Muscle layer of duodenum (tissue), 2 donors: ENCODE results near the gene AIPL1.

Experiments
- H3K27ac ChIP-seq: one replicate; pipeline ENCODE4 v1.7.0; 2013; ENCODE audit warnings: mild to moderate bottlenecking, low read length
- H3K27me3 ChIP-seq: one replicate; pipeline ENCODE4 v1.7.0; 2013; ENCODE audit warnings: low read depth, mild to moderate bottlenecking, control low read depth, low read length
- H3K36me3 ChIP-seq, 2 donors: one replicate each; pipeline ENCODE4 v1.7.0; 2013; ENCODE audit warnings: low read length in 2 of 2, control low read depth in 1 of 2, mild to moderate bottlenecking in 1 of 2; ENCODE audit not compliant: insufficient read depth in 2 of 2, control insufficient read depth in 1 of 2
- H3K4me1 ChIP-seq, 2 donors: one replicate each; pipeline ENCODE4 v1.7.0; 2013; ENCODE audit warnings: low read length in 2 of 2, mild to moderate bottlenecking in 2 of 2, control low read depth in 1 of 2, moderate library complexity in 1 of 2; ENCODE audit not compliant: insufficient read depth in 2 of 2, control insufficient read depth in 1 of 2
- H3K4me3 ChIP-seq, 2 donors: one replicate each; pipeline ENCODE4 v1.7.0; 2013; ENCODE audit warnings: low read length in 2 of 2, low read depth in 1 of 2, mild to moderate bottlenecking in 1 of 2
- H3K9me3 ChIP-seq, 2 donors: one replicate each; pipeline ENCODE4 v1.7.0; 2013; ENCODE audit warnings: low read length in 2 of 2, control low read depth in 1 of 2, mild to moderate bottlenecking in 1 of 2; ENCODE audit not compliant: control insufficient read depth in 1 of 2
- donor health status: healthy.

Gene AIPL1

GRCh38 chr17:6474906-6475305 is 40.0 kb upstream of the AIPL1 start:
- H3K9me3 ChIP-seq = no peaks in the 10 kb centered on the region
- peaks cover 4 to 7% of the 10 kb centered on the region in 2 donors for H3K4me1 ChIP-seq
- H3K4me3 ChIP-seq = no peak overlapping the region
- no peaks in the 10 kb centered on the region for H3K27me3 ChIP-seq
- no peak overlapping the region for H3K27ac ChIP-seq
- peaks cover 0 to 6% of the 10 kb centered on the region in 2 donors for H3K36me3 ChIP-seq

- H3K9me3 ChIP-seq = no peaks in the 10 kb centered on the region
- H3K4me1 ChIP-seq = peaks cover 4 to 7% of the 10 kb centered on the region in 2 donors
- H3K4me3 ChIP-seq = no peak overlapping the region
- peaks cover 0 to 6% of the 10 kb centered on the region in 2 donors for H3K36me3 ChIP-seq
- no peak overlapping the region for H3K27ac ChIP-seq
- H3K27me3 ChIP-seq = no peaks in the 10 kb centered on the region
These were observed 39.5 kb upstream of the AIPL1 start for GRCh38 chr17:6474376-6474775.

GRCh38 chr17:6473128-6473767 is 38.3 kb upstream of the AIPL1 start:
- H3K36me3 ChIP-seq = peaks cover 0 to 6% of the 10 kb centered on the region in 2 donors
- no peaks in the 10 kb centered on the region for H3K9me3 ChIP-seq
- H3K4me1 ChIP-seq = peaks cover 4 to 7% of the 10 kb centered on the region in 2 donors
- H3K27ac ChIP-seq = no peak overlapping the region
- H3K27me3 ChIP-seq = no peaks in the 10 kb centered on the region
- no peak overlapping the region for H3K4me3 ChIP-seq

- peaks cover 4 to 7% of the 10 kb centered on the region in 2 donors for H3K4me1 ChIP-seq
- H3K27me3 ChIP-seq = no peaks in the 10 kb centered on the region
- H3K4me3 ChIP-seq = no peak overlapping the region
- H3K36me3 ChIP-seq = peaks cover 0 to 11% of the 10 kb centered on the region in 2 donors
- no peaks in the 10 kb centered on the region for H3K9me3 ChIP-seq
- no peak overlapping the region for H3K27ac ChIP-seq
These were observed 37.6 kb upstream of the AIPL1 start for GRCh38 chr17:6472517-6472916.

- Histone ChIP-seq H3K4me1 (peaks cover 4 to 7% of the 10 kb centered on the region in 2 donors), H3K4me3 (no peak overlapping the region), H3K9me3 (no peaks in the 10 kb centered on the region), H3K27me3 (no peaks in the 10 kb centered on the region), H3K27ac (no peak overlapping the region), H3K36me3 (peaks cover 0 to 10% of the 10 kb centered on the region in 2 donors)
These were observed 36.9 kb upstream of the AIPL1 start for GRCh38 chr17:6471531-6472465.

GRCh38 chr17:6470751-6471521 is 36.0 kb upstream of the AIPL1 start:
- peaks cover 0 to 11% of the 10 kb centered on the region in 2 donors for H3K36me3 ChIP-seq
- H3K9me3 ChIP-seq = no peaks in the 10 kb centered on the region
- peaks cover 0 to 7% of the 10 kb centered on the region in 2 donors for H3K4me1 ChIP-seq
- no peak overlapping the region for H3K4me3 ChIP-seq
- H3K27ac ChIP-seq = no peak overlapping the region
- no peaks in the 10 kb centered on the region for H3K27me3 ChIP-seq

- Histone ChIP-seq H3K27me3 (no peaks in the 10 kb centered on the region), H3K36me3 (peaks cover 0 to 12% of the 10 kb centered on the region in 2 donors), H3K9me3 (no peaks in the 10 kb centered on the region), H3K27ac (no peak overlapping the region), H3K4me1 (peaks cover 0 to 7% of the 10 kb centered on the region in 2 donors), H3K4me3 (no peak overlapping the region)
These were observed 35.3 kb upstream of the AIPL1 start for GRCh38 chr17:6470146-6470718.

- no peaks in the 10 kb centered on the region for H3K9me3 ChIP-seq
- H3K36me3 ChIP-seq = peaks cover 0 to 21% of the 10 kb centered on the region in 2 donors
These were observed 33.3 kb upstream of the AIPL1 start for GRCh38 chr17:6468051-6468790.

GRCh38 chr17:6467567-6467966 is 32.6 kb upstream of the AIPL1 start:
- no peak overlapping the region for H3K4me3 ChIP-seq
- no peaks in the 10 kb centered on the region for H3K27me3 ChIP-seq
- H3K36me3 ChIP-seq = peaks cover 0 to 24% of the 10 kb centered on the region in 2 donors
- H3K4me1 ChIP-seq = no peaks in the 10 kb centered on the region
- H3K9me3 ChIP-seq = no peaks in the 10 kb centered on the region
- H3K27ac ChIP-seq = no peak overlapping the region

More at GRCh38 chr17:6468051-6468790, 33.3 kb upstream of the AIPL1 start:
- Histone ChIP-seq H3K27ac (no peak overlapping the region), H3K4me3 (no peak overlapping the region), H3K27me3 (no peaks in the 10 kb centered on the region), H3K4me1 (no peaks in the 10 kb centered on the region)

- H3K4me3 ChIP-seq = no peak overlapping the region
- H3K36me3 ChIP-seq = peaks cover 0 to 24% of the 10 kb centered on the region in 2 donors
- H3K4me1 ChIP-seq = no peaks in the 10 kb centered on the region
- H3K27ac ChIP-seq = no peak overlapping the region
- H3K27me3 ChIP-seq = no peaks in the 10 kb centered on the region
- no peaks in the 10 kb centered on the region for H3K9me3 ChIP-seq
These were observed 30.5 kb upstream of the AIPL1 start for GRCh38 chr17:6465206-6466003.
